NK-92 treated with Interleukin-12 subunit alpha and Interleukin-12 subunit beta, amount 100 ng/mL, for 24 hours (cell line): ENCODE measurements around the gene TMEM40.
"Not testable (repeated sequence)": the region's sequence is repeated elsewhere in the genome, so short reads cannot be mapped to it uniquely, and the experiment has no call there.

Experiments
- DNase-seq: peaks from one replicate; lab custom pipeline; 2025; lab: John Stamatoyannopoulos, UW

The TMEM40 gene

GRCh38 chr3:12775970-12776369 is 16.9 kb upstream of the TMEM40 start:
- not testable (repeated sequence) for DNase-seq

DNA sequence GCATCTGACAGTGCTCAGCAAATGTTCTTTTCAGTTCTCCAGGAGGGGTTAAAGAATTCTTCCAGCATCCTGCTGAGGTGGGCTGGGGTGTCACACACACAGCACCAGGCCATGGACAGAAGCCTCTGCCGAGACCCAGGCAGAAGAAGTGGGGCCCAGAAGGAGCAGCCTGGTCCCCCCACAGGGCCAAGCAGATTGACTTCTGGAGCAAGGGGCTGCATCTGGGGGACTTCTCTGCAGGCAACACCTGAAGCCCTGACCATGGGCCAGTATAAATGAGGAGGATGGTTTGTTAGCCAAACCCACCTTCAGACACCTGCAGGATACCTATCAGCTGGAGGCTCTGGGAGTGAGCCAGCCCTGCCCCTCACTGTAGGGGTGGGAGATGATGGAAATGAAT is 16.2 kb upstream of the TMEM40 start:
- no peak for DNase-seq

- no peak for DNase-seq
These were observed 15.6 kb upstream of the TMEM40 start for GRCh38 chr3:12774619-12775018.

GRCh38 chr3:12773710-12774086 is 14.6 kb upstream of the TMEM40 start:
- DNase-seq: no peak

GRCh38 chr3:12773030-12773709 is 14.1 kb upstream of the TMEM40 start:
- DNase-seq: no peak

DNA sequence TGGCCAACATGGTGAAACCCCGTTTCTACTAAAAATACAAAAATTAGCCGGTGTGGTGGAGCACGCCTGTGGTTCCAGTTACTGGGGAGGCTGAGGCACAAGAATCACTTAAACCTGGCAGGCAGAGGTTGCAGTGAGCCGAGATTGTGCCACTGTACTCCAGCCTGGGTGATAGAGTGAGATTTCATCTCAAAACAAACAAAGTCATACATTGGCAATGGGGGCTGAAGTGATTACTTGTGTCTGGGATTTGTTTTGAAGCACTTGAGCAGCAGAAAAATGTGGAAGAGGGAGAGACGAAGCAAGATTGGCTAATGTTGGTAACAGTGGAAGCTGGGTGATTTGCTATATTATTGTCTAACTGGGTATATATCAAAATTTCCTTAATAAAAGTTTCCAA is 13.4 kb upstream of the TMEM40 start:
- no peak for DNase-seq

DNA sequence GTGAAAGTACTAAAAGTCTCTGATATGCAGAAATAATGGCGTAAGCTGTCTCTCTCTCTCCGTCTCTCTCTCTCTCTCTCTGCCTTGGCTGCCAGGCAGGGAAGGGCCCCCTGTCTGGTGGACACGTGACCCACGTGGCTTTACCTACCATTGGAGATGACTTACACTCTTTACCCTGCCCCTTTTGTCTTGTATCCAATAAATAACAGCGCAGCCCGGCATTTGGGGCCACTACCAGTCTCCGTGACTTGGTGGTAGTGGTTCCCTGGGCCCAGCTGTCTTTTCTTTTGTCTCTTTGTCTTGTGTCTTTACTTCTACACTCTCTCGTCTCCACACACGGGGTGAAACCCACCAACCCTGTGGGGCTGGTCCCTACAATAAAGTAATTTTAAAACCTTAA is 12.2 kb upstream of the TMEM40 start:
- no peak for DNase-seq

- DNase-seq: no peak
These were observed 10.7 kb upstream of the TMEM40 start for GRCh38 chr3:12769761-12770160.

GRCh38 chr3:12768579-12769527 is 9.8 kb upstream of the TMEM40 start:
- DNase-seq: no peak

DNA sequence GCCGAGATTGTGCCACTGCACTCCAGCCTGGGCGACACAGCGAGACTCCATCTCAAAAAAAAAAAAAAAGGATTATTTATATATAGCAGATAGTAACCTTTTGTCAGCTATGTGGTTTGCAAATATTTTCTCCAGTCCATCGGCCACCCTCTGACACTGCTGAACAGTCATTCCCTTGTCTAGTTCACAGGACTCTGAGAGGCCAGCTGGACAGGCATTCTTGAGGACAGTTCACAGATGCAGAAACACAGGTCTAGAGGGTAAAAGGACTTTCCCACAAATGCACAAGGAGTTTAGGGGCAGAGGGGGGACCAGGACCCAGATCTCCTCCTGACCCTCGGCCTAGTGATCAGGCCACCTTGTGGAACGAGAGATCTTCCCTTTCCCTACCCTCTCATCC is 7.5 kb upstream of the TMEM40 start:
- DNase-seq: no peak

GRCh38 chr3:12764171-12764776 is 5.2 kb upstream of the TMEM40 start:
- DNase-seq: no peak

GRCh38 chr3:12759693-12760565 is 870 bp upstream of the TMEM40 start:
- DNase-seq: no peak

GRCh38 chr3:12758025-12758781 is 856 bp downstream of the TMEM40 start:
- DNase-seq: no peak

GRCh38 chr3:12756635-12757034 is 2.4 kb downstream of the TMEM40 start:
- DNase-seq: no peak

DNA sequence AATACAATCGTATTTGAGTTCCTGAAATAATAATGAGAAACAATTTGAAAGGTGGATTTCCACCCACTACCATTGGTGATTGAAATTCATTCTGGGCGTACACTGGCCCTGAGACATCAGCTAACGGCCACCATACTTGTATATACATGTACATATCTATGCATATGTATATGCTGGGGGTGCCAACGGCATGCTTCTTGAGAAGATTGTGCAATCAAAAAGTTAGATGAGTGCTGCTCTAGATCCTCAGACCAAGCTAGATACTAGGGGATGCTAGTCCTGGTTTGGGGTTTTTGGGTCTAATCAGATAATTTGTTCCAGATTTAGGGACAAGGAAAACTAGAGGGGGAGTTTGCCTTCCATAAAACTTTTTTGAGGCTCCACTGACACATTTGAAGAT is 2.9 kb downstream of the TMEM40 start:
- no peak for DNase-seq

- no peak for DNase-seq
These were observed 3.3 kb downstream of the TMEM40 start for GRCh38 chr3:12755754-12756153.

GRCh38 chr3:12754313-12754712 is 4.7 kb downstream of the TMEM40 start:
- no peak for DNase-seq

GRCh38 chr3:12753275-12754028 is 5.6 kb downstream of the TMEM40 start:
- DNase-seq: no peak

- no peak for DNase-seq
These were observed 6.2 kb downstream of the TMEM40 start for GRCh38 chr3:12752809-12753208.

- DNase-seq: no peak
These were observed 7.0 kb downstream of the TMEM40 start for GRCh38 chr3:12752102-12752501.
